Measurements from ENCODE around the gene PRICKLE2.

PRICKLE2 gene

GRCh38 chr3:64191822-64192221 is 33.4 kb downstream of the PRICKLE2 start:
- in situ Hi-C loops (cut with HindIII; ENCODE audit: low sequenced_read_pairs), result no loop called here

- in situ Hi-C loops (cut with HindIII; ENCODE audit: low sequenced_read_pairs), result no loop called here
Measured at GRCh38 chr3:64190517-64191515, 34.5 kb downstream of the PRICKLE2 start.

- in situ Hi-C loops (cut with HindIII; ENCODE audit: low sequenced_read_pairs), result loop anchor here (10.0 kb wide), 1 partner anchor 154 kb away; no protein-coding TSS in a partner anchor
Measured at GRCh38 chr3:64188810-64189560, 36.3 kb downstream of the PRICKLE2 start.

- in situ Hi-C loops (cut with HindIII; ENCODE audit: low sequenced_read_pairs), result loop anchor here (10.0 kb wide), 1 partner anchor 153 kb away; no protein-coding TSS in a partner anchor
Measured at GRCh38 chr3:64187065-64187959, 38.0 kb downstream of the PRICKLE2 start.

- in situ Hi-C loops (cut with HindIII; ENCODE audit: low sequenced_read_pairs), result loop anchor here (10.0 kb wide), 1 partner anchor 152 kb away; no protein-coding TSS in a partner anchor
Measured at GRCh38 chr3:64186667-64187064, 38.6 kb downstream of the PRICKLE2 start.

- in situ Hi-C loops (cut with HindIII; ENCODE audit: low sequenced_read_pairs), result loop anchor here (10.0 kb wide), 1 partner anchor 151 kb away; no protein-coding TSS in a partner anchor
Measured at GRCh38 chr3:64185436-64185835, 39.8 kb downstream of the PRICKLE2 start.

- in situ Hi-C loops (cut with HindIII; ENCODE audit: low sequenced_read_pairs), result loop anchor here (10.0 kb wide), 1 partner anchor 150 kb away; no protein-coding TSS in a partner anchor
Measured at GRCh38 chr3:64184621-64185020, 40.6 kb downstream of the PRICKLE2 start.

- in situ Hi-C loops (cut with HindIII; ENCODE audit: low sequenced_read_pairs), result loop anchor here (10.0 kb wide), 1 partner anchor 145 kb away; no protein-coding TSS in a partner anchor
Measured at GRCh38 chr3:64179860-64180259, 45.4 kb downstream of the PRICKLE2 start.

GRCh38 chr3:64179249-64179648 is 46.0 kb downstream of the PRICKLE2 start:
- in situ Hi-C loops (cut with HindIII; ENCODE audit: low sequenced_read_pairs), result no loop called here

GRCh38 chr3:64178419-64178818 is 46.8 kb downstream of the PRICKLE2 start:
- in situ Hi-C loops (cut with HindIII; ENCODE audit: low sequenced_read_pairs), result no loop called here

GRCh38 chr3:64176461-64176996 is 48.7 kb downstream of the PRICKLE2 start:
- in situ Hi-C loops (cut with HindIII; ENCODE audit: low sequenced_read_pairs), result no loop called here

GRCh38 chr3:64174328-64174727 is 50.9 kb downstream of the PRICKLE2 start:
- in situ Hi-C loops (cut with HindIII; ENCODE audit: low sequenced_read_pairs), result no loop called here

- in situ Hi-C loops (cut with HindIII; ENCODE audit: low sequenced_read_pairs), result no loop called here
Measured at GRCh38 chr3:64173563-64173962, 51.7 kb downstream of the PRICKLE2 start.

- in situ Hi-C loops (cut with HindIII; ENCODE audit: low sequenced_read_pairs), result no loop called here
Measured at GRCh38 chr3:64170270-64170669, 55.0 kb downstream of the PRICKLE2 start.

- in situ Hi-C loops (cut with HindIII; ENCODE audit: low sequenced_read_pairs), result no loop called here
Measured at GRCh38 chr3:64167868-64168267, 57.4 kb downstream of the PRICKLE2 start.

GRCh38 chr3:64167351-64167750 is 57.9 kb downstream of the PRICKLE2 start:
- in situ Hi-C loops (cut with HindIII; ENCODE audit: low sequenced_read_pairs), result no loop called here

GRCh38 chr3:64166584-64167162 is 58.6 kb downstream of the PRICKLE2 start:
- in situ Hi-C loops (cut with HindIII; ENCODE audit: low sequenced_read_pairs), result no loop called here

- in situ Hi-C loops (cut with HindIII; ENCODE audit: low sequenced_read_pairs), result loop anchor here (5.0 kb wide), 1 partner anchor 58 kb away; no protein-coding TSS in a partner anchor
Measured at GRCh38 chr3:64164349-64164748, 60.9 kb downstream of the PRICKLE2 start.

- in situ Hi-C loops (cut with HindIII; ENCODE audit: low sequenced_read_pairs), result loop anchor here (5.0 kb wide), 1 partner anchor 59 kb away; no protein-coding TSS in a partner anchor
Measured at GRCh38 chr3:64163755-64164148, 61.5 kb downstream of the PRICKLE2 start.
